ENCODE results near the gene BAZ1B. TPM values are rescaled to one million over a fixed set of nuclear protein-coding genes. Genes with fewer than 3 reads are reported as not detected.

Gene BAZ1B
- total and polyA plus RNA-seq, 4 donors, result 8.6 to 31.3 (median 21.5) TPM

GRCh38 chr7:73517241-73517995 is 4.7 kb downstream of the BAZ1B start:
- TF ChIP-seq FOXA1 (IDR thresholded peaks at IDR 0.05) (no peak), CTCF (IDR thresholded peaks at IDR 0.05; ENCODE audit: low read depth, low read length, missing input control) (no peak), TAF1 (conservative IDR thresholded peaks at IDR 0.05) (no peak), NR2F2 (IDR thresholded peaks at IDR 0.05) (no peak), GABPA (IDR thresholded peaks at IDR 0.05 in 1 of 2, conservative IDR thresholded peaks at IDR 0.05 in 1 of 2) (no peak), FOXA2 (IDR thresholded peaks at IDR 0.05) (no peak), RAD21 (IDR thresholded peaks at IDR 0.05) (no peak), ATF3 (IDR thresholded peaks at IDR 0.05) (no peak), JUND (IDR thresholded peaks at IDR 0.05) (no peak), REST (IDR thresholded peaks at IDR 0.05) (no peak), ZBTB33 (IDR thresholded peaks at IDR 0.05) (no peak), RXRA (IDR thresholded peaks at IDR 0.05) (no peak), SP1 (IDR thresholded peaks at IDR 0.05) (no peak), YY1 (IDR thresholded peaks at IDR 0.05) (no peak), HNF4G (IDR thresholded peaks at IDR 0.05) (no peak), HNF4A (conservative IDR thresholded peaks at IDR 0.05) (no peak), EGR1 (IDR thresholded peaks at IDR 0.05; ENCODE audit: low read depth in 2 of 2) (no peak)
- TF ChIP-seq, protein P1, sequence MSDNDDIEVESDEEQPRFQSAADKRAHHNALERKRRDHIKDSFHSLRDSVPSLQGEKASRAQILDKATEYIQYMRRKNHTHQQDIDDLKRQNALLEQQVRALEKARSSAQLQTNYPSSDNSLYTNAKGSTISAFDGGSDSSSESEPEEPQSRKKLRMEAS (IDR thresholded peaks at IDR 0.05), result no peak
- Histone ChIP-seq H3K27ac (ENCODE audit: low read depth in 1 of 2, low read length in 2 of 2) (no peak overlapping the region), H3K4me1 (ENCODE audit: control insufficient read depth in 4 of 4, insufficient read depth in 4 of 4, low read length in 3 of 4) (peaks cover 3 to 34% (median 19%) of the 10 kb centered on the region in 4 donors), H3K36me3 (ENCODE audit: control insufficient read depth in 4 of 4, insufficient read depth in 3 of 4, low read depth in 1 of 4, low read length in 3 of 4) (peaks cover 0 to 14% (median 8%) of the 10 kb centered on the region in 4 donors), H3K9me3 (ENCODE audit: control insufficient read depth in 4 of 4, low read length in 3 of 4) (no peaks in the 10 kb centered on the region), H3K27me3 (ENCODE audit: control insufficient read depth in 4 of 4, insufficient read depth in 4 of 4, low read length in 3 of 4) (no peaks in the 10 kb centered on the region), H3K9ac (ENCODE audit: low read depth in 1 of 2, low read length in 2 of 2) (no peak overlapping the region), H3K4me3 (ENCODE audit: low read depth in 1 of 3, low read length in 3 of 3) (no peak overlapping the region)
- no peak for DNase-seq (ENCODE audit: low spot score)
- 91% methylated on average over 6 of the region's 6 CpGs for WGBS

All from liver (tissue), 9 donors.